ENCODE data around the gene LARP1. TPM values are rescaled to one million over a fixed set of nuclear protein-coding genes. Genes with fewer than 3 reads are reported as not detected.
"Not testable (repeated sequence)": the region's sequence is repeated elsewhere in the genome, so short reads cannot be mapped to it uniquely, and the experiment has no call there.

The LARP1 gene
- total RNA-seq, 1 donor from 2014 or later = 147 TPM

DNA sequence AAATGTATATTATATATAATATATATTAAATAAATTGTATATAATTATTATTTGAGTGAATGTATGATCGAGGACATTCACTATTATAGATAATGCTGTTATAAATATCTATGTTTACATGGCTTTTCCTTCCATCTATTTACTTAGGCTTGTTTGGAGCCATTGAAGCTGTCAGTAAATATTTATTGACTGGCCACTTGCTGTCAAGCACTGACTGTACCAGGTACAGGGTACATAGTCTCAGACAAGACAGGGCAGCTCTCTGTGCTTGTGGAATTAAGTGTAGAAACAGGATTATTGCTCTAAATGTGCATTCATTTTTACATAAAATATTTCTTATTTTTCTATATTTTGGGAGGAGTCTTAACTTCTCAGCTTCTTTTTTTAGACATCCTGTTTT, 78.9 kb downstream of the LARP1 start:
- intact Hi-C loops (cut with DNase I) = no loop called here
- no peak for DNase-seq (ENCODE audit: missing footprints)
- ATAC-seq = no peak

DNA sequence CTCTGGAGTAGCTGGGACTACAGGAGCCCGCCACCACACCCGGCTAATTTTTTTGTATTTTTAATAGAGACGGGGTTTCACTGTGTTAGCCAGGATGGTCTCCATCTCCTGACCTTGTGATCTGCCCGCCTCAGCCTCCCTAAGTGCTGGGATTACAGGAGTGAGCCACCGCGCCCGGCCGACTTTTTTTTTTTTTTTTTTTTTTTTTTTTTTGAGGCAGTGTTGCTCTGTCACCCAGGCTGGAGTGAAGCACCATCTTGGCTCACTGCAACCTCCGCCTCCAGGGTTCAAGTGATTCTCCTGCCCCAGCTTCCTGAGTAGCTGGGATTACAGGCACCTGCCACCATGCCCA, 80.5 kb downstream of the LARP1 start:
- DNase-seq (ENCODE audit: missing footprints); ATAC-seq; intact Hi-C loops (cut with DNase I): not testable (repeated sequence)

DNA sequence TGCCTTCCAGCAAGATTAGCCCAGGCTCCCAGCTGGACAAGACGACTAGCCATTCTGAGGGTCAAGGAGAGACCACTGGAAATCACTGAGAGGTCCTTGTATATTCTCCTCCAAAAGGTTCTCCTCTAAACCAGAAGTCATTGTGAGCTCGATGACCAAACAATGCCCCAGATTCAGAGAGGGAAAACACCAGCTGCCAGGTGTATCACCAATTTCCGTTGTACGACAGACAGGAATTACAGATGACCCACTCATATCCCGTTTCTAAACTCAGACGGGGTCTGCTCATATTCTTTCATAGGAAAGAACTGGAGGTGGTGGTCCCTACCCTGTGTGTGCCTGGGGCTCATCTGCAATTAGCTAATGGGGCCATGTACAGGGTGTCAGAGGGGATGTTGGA, 81.0 kb downstream of the LARP1 start:
- intact Hi-C loops (cut with DNase I) = no loop called here
- ATAC-seq (no peak), DNase-seq (ENCODE audit: missing footprints) (no peak)

DNA sequence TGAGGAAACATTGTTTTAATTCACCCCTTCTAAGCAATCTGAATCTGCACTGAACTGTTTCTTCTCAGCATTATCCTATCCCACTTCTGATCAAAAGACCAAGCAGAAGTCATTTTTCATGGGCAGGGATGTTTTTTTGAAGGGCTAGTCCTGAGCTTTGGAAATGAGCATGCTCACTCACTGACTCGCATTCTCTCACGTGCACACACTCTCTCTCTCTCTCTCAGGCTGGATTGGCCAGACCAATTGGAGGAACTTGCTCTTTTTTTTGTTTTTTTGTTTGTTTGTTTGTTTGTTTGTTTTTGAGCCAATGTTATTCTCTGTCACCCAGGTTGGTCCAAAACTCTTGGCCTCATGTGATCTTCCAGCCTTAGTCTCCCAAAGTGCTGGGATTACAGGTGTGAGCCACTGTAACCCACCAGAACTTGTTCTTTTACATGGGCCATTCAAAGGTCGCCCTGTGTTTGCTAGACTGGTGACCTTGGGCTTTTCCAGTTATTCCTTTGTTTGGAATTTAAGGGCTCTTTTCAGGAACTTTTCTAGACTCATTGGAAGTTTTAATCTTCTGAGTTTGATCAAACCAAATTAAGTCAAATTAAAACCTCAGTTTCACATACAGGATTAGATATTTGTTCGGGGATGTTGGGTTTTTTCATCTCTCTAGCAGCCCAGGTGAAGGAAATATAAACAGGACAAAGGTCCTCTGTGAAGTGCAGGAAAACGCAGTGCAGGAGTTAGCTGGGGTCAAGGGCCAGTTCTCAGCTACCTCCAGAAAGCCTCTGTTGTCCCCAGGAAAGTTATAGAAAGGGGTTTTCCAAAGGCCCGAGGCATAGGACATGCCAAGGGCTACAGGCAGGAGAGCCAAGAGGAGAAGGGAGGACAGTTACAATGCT, 82.1 kb downstream of the LARP1 start:
- no peak for DNase-seq (ENCODE audit: missing footprints)
- ATAC-seq = no peak
- intact Hi-C loops (cut with DNase I) = no loop called here

DNA sequence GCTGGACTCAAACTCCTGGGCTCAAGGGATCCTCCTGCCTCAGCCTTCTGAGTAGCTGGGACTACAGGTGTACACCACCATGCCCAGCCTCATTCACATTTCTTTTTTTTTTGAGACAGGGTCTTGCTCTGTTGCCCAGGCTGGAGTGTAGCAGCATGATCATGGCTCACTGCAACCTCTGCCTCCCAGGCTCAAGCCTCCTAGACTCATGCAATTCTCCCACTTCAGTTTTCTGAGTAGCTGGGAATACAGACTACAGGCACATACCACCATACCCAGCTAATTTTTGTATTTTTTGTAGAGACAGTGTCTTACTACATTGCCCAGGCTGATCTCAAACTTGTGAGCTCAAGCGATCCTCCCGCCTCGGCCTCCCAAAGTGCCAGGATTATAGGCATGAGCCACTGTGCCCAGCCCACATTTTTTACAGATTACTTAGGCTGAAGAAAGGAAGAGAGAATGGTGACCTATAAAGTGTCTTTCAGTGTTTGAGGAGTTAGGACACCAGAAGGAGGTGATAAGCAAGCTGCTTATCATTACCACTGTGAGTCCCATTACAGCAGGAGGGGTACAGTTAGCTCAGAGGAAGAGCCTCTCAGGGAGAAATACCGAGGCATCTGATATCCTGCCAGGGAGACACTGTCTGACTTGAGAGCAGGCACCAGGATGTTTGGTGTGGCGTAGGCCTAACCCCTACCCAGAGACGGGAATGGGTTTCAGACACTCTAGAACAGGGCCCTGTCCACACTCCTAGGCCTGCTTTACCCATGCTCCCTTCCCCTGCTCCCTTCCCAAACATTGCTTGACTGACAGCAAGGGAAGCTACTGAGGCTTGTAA, 85.5 kb downstream of the LARP1 start:
- DNase-seq (ENCODE audit: missing footprints) = no peak
- ATAC-seq = peak; percentile 36
- intact Hi-C loops (cut with DNase I) = no loop called here

DNA sequence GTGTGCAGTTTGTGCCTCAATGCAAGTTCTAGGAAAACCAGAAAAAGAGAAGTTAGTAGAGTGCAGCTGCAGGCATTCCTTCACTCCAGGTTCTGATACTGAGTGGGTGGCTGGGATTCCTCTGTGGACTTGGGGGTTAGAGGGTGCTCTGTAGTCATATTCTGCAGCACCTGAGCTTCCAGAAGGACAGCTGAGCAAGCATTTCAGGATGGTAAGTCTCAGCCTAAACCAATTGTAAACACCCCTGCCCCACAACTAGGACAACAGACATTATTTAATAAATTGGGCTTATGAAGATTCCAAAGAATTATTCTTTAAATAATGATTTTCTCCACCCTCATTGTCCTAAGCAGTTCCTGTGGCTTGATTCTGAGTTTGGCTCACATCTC, 86.1 kb downstream of the LARP1 start:
- no peak for ATAC-seq
- intact Hi-C loops (cut with DNase I) = no loop called here
- DNase-seq (ENCODE audit: missing footprints) = no peak

DNA sequence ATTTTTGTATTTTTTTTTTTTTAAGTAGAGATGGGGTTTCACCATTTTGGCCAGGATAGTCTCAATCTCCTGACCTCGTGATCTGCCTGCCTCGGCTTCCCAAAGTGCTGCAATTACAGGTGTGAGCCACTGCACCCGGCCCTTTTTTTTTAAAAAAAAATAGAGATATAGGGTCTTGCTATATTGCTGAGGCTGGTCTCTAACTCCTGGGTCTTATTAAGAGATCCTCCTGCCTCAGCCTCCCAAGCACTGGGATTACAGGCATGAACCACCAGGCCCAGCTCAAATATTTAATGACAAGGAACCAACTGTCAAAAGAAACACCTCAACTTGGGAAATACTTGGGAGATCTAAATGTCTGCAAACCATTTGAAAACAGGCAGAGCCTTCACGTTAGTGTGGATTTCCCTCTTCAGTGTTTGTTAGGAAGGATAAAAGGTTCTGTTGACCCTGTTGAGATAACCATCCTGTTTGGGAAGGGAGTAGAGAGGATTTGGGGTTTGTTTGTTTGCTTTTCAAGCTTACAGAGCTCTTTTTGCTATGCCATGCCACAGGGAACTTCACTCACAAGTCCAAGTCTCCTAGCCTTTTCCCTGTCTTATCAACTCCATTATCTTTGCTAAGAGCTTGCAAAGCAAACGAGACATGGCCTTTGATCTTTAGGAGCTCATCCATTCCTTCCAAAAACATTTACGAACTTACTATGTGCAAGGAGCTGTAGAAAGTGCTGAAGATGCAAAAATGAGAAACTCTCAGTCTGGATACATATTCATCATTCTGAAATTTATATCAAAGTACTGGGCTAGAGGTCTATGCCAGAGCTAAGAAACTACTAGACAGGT, 87.7 kb downstream of the LARP1 start:
- ATAC-seq (no peak), DNase-seq (ENCODE audit: missing footprints) (no peak)

DNA sequence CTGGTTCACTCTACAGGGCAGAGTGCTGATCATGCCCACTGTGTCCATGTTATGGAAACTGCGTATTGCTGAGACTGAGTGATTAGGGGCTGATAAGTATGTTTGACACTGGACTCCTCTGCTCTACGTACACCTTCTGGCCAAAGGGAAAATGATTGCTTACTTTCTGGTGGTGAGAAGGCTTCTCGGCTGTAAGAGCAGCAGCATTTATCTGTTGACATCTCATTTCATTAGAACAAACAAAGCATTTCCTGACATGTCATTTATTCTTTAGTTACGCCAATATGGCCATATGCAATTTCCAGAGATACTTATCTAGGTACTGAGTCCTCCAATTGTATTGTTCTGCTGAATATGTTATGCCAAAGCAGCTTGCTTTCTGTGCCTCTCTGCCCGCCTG, 89.6 kb downstream of the LARP1 start:
- DNase-seq (ENCODE audit: missing footprints) = no peak
- no peak for ATAC-seq
- intact Hi-C loops (cut with DNase I) = no loop called here

More for the DNA sequence above, 87.7 kb downstream of the LARP1 start:
- intact Hi-C loops (cut with DNase I) = no loop called here

DNA sequence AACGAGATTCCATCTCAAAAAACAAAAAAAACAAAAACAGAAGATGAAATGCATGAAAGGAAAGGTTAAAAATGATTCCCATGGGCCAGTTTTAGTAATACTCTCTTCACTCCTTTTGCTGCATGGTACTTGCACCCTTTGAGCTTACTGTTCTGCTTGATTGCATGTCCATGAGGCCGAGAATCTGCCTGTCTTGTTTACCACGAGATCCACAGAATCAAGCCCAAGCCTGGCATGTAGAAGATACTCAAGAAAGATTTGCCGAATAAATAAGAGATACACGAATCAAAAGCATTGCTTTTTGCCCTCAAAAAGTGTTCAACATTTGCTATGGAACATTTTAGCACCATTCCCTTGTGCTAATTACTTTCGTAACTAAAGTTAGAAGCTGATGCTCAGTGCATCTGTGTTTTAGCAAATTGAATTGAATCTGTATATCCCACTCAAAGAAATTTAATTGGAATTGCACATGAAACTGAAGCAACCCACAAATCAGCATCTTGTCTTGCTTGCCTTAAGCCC, 94.1 kb downstream of the LARP1 start:
- ATAC-seq (no peak), DNase-seq (ENCODE audit: missing footprints) (no peak)
- intact Hi-C loops (cut with DNase I) = no loop called here

DNA sequence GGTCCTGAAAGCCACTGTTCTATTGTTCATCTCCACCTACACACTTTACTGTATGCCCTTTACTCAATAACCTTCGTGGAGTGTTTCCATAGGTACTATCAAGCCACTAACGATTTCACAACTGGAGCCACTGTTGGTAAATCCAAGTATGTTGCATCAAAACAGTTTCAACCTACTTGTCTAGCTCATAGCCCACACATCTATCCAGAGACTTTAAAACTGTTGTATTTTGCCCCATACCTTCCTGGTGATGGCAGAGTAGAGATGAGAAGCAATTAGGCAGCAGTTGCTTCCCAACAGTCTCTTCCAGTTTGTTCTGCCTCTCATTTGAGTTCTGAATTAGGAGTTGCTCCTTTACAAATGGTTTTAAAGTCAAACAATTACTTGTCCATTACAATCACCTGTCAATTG, 94.6 kb downstream of the LARP1 start:
- DNase-seq (ENCODE audit: missing footprints) (no peak), ATAC-seq (no peak)
- intact Hi-C loops (cut with DNase I) = loop anchor here (10.0 kb wide), 1 partner anchor 375 kb away; the partner anchor contains the start of gene HAND1

DNA sequence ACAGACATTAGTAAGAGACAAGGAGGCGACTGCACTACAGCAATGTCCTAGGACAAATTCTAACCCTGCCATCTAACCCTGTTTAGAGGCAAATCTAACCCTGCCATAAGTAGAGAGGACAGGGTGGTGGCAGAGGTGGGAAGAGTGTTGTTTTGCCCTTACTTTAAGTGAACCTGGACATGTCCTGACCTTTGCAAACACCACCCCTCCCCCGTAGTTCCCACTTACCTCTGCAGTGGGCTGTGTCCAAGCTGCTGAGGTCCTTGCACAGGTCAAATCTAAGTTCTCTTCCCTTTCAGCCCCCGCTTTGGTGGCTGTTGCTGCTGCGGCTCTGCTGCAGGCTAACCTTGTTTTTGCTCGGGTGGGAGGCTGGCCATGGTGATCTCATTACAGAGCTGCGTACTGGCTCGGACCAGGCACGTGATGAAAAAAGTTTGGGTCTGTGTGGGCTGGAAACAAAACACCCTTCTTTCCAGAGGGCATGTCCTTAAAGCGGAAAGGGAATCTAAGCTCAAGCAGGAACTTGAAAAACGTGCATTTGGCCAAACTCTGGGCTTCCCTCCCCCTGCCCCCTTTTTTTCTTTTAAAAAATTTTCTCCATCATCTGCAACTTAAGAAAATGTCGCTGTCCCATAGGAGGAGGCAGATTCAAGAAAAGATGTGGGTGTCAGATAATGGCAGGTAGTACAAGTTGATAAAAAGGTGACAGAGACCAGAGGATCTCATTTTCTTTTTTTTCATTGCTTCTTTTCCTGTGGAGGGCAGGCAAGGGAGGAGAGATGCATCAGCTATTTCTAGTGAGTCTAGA, 95.3 kb downstream of the LARP1 start, which contains the start of gene FAXDC2:
TSS of gene FAXDC2 (minus strand) at position 349 of the 808 bp plus-strand sequence. CDS start 12,425 bp downstream, outside the sequence.
- DNase-seq (ENCODE audit: missing footprints) = peak; percentile 82
- peak; percentile 99 for ATAC-seq
- intact Hi-C loops (cut with DNase I) = loop anchor here (10.0 kb wide), 1 partner anchor 376 kb away; the partner anchor contains the start of gene HAND1

DNA sequence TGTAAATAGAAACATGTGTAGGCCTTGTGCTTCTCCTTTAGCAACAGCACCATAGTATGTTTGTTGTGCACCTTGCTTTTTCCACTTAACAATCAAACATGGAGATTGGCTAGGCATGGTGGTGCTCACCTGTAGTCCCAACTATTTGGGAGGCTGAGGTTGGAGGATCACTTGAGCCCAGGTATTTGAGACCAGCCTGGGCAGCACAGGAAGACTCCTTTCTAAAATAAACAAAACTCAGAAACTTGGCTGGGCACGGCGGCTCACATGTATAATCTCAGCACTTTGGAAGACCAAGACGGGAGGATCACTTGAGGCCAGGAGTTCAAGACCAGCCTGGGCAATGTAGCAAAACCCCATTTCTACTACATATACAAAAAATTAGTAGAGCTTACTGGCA, 96.2 kb downstream of the LARP1 start:
- no peak for ATAC-seq
- intact Hi-C loops (cut with DNase I) = loop anchor here (10.0 kb wide), 1 partner anchor 377 kb away; the partner anchor contains the start of gene HAND1
- DNase-seq (ENCODE audit: missing footprints) = no peak

DNA sequence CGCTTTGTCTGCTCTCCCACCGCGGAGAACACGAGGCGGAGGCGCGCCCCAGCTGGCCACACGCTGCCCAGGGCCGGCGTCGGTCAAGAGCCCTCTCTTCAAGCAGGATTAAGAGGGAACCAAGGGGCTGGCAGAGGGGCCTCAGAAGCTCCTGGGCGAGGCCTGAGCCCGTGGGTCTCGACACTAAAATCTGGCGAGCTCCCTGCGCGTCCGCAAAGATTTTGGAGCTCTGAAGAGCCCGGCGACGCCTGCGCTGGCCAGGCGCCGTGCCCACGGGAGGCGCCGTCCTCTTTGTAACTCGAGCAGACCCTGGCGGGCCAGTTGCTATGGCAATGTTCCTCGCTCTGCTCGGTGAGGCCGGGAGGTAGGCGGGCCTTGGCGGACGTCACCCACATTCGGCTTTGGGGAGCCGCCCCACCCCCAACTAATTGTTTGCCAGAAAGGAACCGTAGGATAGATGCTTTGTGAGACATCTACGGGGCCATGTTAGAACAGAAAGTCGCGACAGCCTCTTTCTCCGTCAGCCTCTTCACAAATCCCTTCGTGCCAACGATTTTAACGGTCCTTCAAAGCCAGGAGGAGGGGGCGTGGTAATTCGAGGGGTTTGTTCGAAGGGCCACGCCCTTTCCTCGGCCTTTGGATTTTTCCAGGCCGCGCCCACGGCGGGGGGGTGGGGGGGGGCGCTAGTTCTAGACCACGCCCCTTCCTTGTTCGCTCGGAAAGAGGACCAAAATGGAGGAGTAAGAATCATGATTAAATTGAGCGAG, 102.5 kb downstream of the LARP1 start:
- ATAC-seq = peak; percentile 84
- intact Hi-C loops (cut with DNase I) = loop anchor here (2.0 to 10.0 kb wide), 5 partner anchors 40 to 383 kb away; partner anchors contain the start of genes GEMIN5, HAND1 and LARP1

DNA sequence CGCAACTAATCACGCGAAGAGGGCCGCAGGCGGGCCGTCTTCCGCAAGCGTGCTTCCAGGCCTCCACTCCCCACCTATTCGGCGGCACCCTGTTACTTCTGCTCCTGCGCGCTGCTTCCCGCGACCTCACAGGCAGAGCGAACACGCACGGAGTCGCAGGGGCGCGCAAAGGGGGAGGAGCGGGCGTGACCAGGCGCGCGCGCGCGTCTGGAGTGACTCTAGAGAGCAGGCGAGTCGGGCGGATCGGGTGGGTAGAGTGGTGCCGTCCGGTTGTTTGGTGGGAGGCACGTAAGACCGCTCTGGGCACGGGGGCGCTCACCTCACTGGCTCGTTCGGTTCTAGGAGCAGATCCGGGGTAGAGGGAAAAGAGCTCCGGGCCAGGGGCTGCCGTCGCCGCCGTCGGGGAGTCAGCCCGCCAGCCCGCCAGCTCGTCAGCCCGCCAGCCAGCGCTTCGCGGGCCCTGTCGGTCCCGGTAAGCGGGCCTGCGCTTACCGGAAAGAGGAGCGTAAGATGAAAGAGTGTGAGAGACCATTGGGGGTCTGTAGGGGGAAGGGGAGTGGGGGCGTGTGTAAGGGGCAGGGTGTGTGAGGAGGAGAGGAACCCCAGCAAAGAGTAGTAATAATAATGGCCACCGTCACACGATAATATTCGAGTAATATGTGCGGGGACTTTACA, 103.3 kb downstream of the LARP1 start, which contains the start of gene CNOT8:
TSS of gene CNOT8 (plus strand) at position 331 of the 675 bp plus-strand sequence. CDS start 4,652 bp downstream, outside the sequence.
- ATAC-seq = peak; percentile 95
- intact Hi-C loops (cut with DNase I) = loop anchor here (2.0 to 10.0 kb wide), 5 partner anchors 39 to 384 kb away; partner anchors contain the start of genes GEMIN5, HAND1 and LARP1
- DNase-seq (ENCODE audit: missing footprints) = peak; percentile 100

More for the DNA sequence above, 102.5 kb downstream of the LARP1 start:
- DNase-seq (ENCODE audit: missing footprints) = peak; percentile 99

DNA sequence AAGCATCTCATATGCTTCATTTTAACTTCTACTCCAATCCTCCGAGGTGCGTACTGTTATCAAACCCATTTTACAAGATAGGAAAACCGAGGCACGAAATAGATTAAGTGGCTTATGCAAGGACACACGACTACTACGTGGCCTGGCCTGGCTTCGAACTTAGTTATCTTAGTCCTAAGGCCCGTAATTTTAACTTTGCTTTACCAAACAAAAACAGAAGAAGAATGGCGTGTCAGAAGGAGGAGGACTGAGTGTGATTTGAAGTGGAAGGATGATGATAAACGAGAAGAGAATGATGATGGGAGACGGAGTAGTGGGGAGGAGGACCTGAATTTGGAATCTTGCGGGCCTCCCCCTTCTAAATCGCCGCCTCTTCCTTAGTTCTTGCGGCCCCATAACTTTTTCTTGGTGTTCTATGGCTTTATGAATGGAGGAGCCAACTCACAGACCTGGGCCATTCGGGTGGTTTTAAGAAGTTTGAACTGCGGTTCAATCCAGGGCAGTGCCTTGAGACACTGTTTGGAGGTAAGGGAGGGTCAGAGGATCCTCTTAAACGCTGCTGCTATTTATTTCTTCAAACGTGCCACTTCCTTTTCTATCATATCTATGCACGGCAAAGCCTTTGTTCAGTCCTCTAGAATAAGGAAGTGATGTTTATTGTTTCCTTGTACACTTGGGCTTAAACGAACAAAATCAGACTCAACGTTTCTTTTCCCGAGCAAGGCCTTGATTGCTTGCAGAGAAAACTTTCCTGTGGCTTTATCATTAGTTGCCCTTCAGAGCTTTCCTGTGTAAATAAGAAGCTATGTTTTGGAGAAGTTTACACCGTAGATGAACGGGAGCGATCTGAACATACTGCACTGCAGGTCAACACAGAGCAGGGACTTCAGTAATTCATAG, 104.0 kb downstream of the LARP1 start:
- intact Hi-C loops (cut with DNase I) = loop anchor here (2.0 to 10.0 kb wide), 5 partner anchors 38 to 384 kb away; partner anchors contain the start of genes GEMIN5, HAND1 and LARP1
- ATAC-seq (no peak), DNase-seq (ENCODE audit: missing footprints) (no peak)
